Nephron (organoid): ENCODE results near the gene SLC25A28.

Source experiments
- H3K27ac Mint-ChIP-seq, 3 experiments: 2 replicates each; pipeline ENCODE4 v1.8.0; 2020; ENCODE audit warnings: mixed read lengths in 3 of 3, mild to moderate bottlenecking in 2 of 3, moderate library complexity in 1 of 3
- H3K27me3 Mint-ChIP-seq: 2 replicates; pipeline ENCODE4 v1.8.0; 2021; ENCODE audit warnings: low read depth, mild to moderate bottlenecking, moderate library complexity, mixed read lengths
- H3K36me3 Mint-ChIP-seq: 2 replicates; pipeline ENCODE4 v1.8.0; 2020; ENCODE audit warnings: low read depth, mixed read lengths
- H3K4me1 Mint-ChIP-seq: 2 replicates; pipeline ENCODE4 v1.8.0; 2020; ENCODE audit warnings: mixed read lengths
- H3K4me3 Mint-ChIP-seq, 3 experiments: 2 replicates each; pipeline ENCODE4 v1.8.0; 2020; ENCODE audit warnings: mild to moderate bottlenecking in 3 of 3, mixed read lengths in 3 of 3, moderate library complexity in 2 of 3
- H3K9me3 Mint-ChIP-seq: 2 replicates; pipeline ENCODE4 v1.8.0; 2020; ENCODE audit warnings: mixed read lengths
- TF ChIP-seq, protein P1 (sequence below), 3 experiments: fragments of 200-600 bp; sonication (generic); IDR thresholded peaks; one replicate each; pipeline ENCODE4 v1.5.0; 2021; ENCODE audit warnings: antibody characterized with exemption in 3 of 3; ENCODE audit not compliant: unreplicated experiment in 3 of 3

The SLC25A28 gene

DNA sequence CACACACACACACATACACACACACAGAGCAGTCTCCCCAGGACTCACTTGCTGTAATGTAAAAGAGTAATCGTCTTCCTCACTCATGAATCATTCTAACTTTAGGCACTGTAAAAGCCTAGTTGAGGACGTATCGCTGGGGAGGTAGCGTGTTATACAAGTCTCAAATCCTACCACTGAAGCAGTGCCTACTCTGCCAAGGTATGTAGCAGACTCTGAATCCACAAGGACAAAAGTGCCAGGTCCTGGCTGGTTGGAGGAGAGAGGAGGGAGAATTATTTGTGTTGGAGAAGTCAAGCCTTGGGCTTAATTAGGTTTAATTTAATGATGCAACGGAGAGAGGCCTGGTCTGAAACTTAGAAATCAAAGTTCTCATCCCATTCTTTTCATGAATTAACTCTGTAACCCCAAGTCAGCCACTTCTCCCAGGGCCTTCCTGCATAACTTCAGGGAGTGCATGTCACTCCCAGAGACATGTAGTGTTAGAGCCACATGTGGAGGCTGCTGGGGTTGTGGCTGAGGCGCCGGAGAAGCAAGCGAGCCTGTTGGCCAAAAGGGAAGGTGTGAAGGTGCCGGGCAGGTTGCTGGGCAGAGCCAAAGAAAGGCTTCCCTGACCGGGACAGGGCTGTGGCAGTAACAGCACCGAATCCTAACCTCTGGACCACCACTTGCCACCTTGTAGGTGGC lies 50.8 kb downstream of the SLC25A28 start:
- Mint-ChIP-seq H3K36me3 (no peaks in the 10 kb centered on the region), H3K27ac (no peak overlapping the region), H3K4me1 (no peaks in the 10 kb centered on the region), H3K4me3 (no peak overlapping the region), H3K27me3 (peaks cover 20% of the 10 kb centered on the region), H3K9me3 (no peaks in the 10 kb centered on the region)
- TF ChIP-seq, protein P1, sequence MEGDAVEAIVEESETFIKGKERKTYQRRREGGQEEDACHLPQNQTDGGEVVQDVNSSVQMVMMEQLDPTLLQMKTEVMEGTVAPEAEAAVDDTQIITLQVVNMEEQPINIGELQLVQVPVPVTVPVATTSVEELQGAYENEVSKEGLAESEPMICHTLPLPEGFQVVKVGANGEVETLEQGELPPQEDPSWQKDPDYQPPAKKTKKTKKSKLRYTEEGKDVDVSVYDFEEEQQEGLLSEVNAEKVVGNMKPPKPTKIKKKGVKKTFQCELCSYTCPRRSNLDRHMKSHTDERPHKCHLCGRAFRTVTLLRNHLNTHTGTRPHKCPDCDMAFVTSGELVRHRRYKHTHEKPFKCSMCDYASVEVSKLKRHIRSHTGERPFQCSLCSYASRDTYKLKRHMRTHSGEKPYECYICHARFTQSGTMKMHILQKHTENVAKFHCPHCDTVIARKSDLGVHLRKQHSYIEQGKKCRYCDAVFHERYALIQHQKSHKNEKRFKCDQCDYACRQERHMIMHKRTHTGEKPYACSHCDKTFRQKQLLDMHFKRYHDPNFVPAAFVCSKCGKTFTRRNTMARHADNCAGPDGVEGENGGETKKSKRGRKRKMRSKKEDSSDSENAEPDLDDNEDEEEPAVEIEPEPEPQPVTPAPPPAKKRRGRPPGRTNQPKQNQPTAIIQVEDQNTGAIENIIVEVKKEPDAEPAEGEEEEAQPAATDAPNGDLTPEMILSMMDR (IDR thresholded peaks at IDR 0.05; ENCODE audit: unreplicated experiment in 3 of 3) = no peak

DNA sequence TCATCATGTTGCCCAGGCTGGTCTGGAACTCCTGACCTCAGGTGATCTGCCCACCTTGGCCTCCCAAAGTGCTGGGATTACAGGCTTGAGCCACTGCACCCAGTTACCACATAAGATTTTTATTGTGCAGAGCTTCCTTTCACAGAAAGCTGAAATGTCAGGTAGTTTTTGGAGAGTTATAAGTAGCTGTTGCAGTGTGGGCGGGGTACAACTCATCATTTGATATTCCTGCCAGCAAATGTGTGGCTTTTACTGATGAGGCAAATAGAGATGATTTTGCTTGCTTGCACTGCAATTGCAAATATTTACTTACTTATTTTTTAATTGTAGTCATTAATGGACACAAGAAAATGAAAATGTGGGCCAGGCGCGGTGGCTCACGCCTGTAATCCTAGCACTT lies 55.1 kb downstream of the SLC25A28 start:
- Mint-ChIP-seq H3K27ac (no peak overlapping the region), H3K36me3 (no peaks in the 10 kb centered on the region), H3K4me1 (no peaks in the 10 kb centered on the region)

DNA sequence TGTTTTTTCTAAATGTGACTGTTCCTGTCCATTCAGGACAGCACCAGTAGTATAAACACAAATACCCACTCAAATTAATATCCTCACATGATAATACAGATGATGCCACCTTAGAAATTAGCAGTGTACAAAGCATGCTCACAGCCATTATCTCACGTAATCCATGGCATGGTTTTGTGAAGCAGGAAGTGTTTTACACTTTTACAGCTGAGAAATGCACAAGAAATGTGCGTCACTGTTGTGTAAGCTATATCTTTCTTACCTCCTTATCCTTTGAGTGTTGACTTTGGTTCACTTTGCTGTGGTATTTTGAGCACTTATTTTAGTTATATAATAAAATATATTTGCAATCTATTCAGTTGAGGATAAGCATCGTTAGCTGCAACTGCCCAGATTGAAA lies 55.9 kb downstream of the SLC25A28 start:
- Mint-ChIP-seq H3K4me3 (no peak overlapping the region), H3K4me1 (no peaks in the 10 kb centered on the region), H3K27me3 (peaks cover 36% of the 10 kb centered on the region), H3K9me3 (no peaks in the 10 kb centered on the region), H3K36me3 (no peaks in the 10 kb centered on the region), H3K27ac (no peak overlapping the region)
- TF ChIP-seq, protein P1 (IDR thresholded peaks at IDR 0.05; ENCODE audit: unreplicated experiment in 3 of 3) = no peak

More for the DNA sequence above, 55.1 kb downstream of the SLC25A28 start:
- Mint-ChIP-seq H3K4me3 (no peak overlapping the region), H3K27me3 (peaks cover 30% of the 10 kb centered on the region), H3K9me3 (no peaks in the 10 kb centered on the region)
- TF ChIP-seq, protein P1 (IDR thresholded peaks at IDR 0.05; ENCODE audit: unreplicated experiment in 3 of 3) = no peak

DNA sequence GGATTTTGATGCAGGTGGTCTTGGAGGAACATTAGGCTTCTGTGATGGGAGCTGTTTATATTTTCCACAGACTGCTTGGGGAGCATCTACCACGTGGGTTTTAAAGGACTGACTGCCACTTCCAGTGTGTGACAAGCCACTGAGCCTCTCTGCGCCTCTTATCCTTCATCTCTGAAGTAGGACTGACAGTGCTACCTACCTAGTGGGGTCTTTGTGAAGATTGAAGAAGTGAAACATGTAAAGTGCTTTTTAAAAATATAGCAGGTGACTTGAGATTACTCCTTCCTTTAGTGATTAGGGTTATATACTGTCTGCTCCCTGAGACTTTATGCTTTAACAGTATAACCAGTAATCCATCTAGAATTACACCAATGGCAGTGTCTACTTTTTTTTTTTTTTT lies 57.6 kb downstream of the SLC25A28 start:
- no peaks in the 10 kb centered on the region for H3K9me3 Mint-ChIP-seq
- no peaks in the 10 kb centered on the region for H3K36me3 Mint-ChIP-seq
- peaks cover 49% of the 10 kb centered on the region for H3K27me3 Mint-ChIP-seq
- H3K27ac Mint-ChIP-seq = no peak overlapping the region
- TF ChIP-seq, protein P1 (IDR thresholded peaks at IDR 0.05; ENCODE audit: unreplicated experiment in 3 of 3) = no peak
- H3K4me3 Mint-ChIP-seq = no peak overlapping the region
- H3K4me1 Mint-ChIP-seq = no peaks in the 10 kb centered on the region
